Nephron (organoid): ENCODE results near the gene VILL.
"Not testable (repeated sequence)": the region's sequence is repeated elsewhere in the genome, so short reads cannot be mapped to it uniquely, and the experiment has no call there.

Experiments
- H3K27ac Mint-ChIP-seq, 3 experiments: 2 replicates each; pipeline ENCODE4 v1.8.0; 2020; ENCODE audit warnings: mixed read lengths in 3 of 3, mild to moderate bottlenecking in 2 of 3, moderate library complexity in 1 of 3
- H3K27me3 Mint-ChIP-seq: 2 replicates; pipeline ENCODE4 v1.8.0; 2021; ENCODE audit warnings: low read depth, mild to moderate bottlenecking, moderate library complexity, mixed read lengths
- H3K36me3 Mint-ChIP-seq: 2 replicates; pipeline ENCODE4 v1.8.0; 2020; ENCODE audit warnings: low read depth, mixed read lengths
- H3K4me1 Mint-ChIP-seq: 2 replicates; pipeline ENCODE4 v1.8.0; 2020; ENCODE audit warnings: mixed read lengths
- H3K4me3 Mint-ChIP-seq, 3 experiments: 2 replicates each; pipeline ENCODE4 v1.8.0; 2020; ENCODE audit warnings: mild to moderate bottlenecking in 3 of 3, mixed read lengths in 3 of 3, moderate library complexity in 2 of 3
- H3K9me3 Mint-ChIP-seq: 2 replicates; pipeline ENCODE4 v1.8.0; 2020; ENCODE audit warnings: mixed read lengths
- CTCF ChIP-seq, 3 experiments: fragments of 200-600 bp; sonication (generic); IDR thresholded peaks; one replicate each; pipeline ENCODE4 v1.5.0; 2021; ENCODE audit warnings: antibody characterized with exemption in 3 of 3; ENCODE audit not compliant: unreplicated experiment in 3 of 3

Gene VILL

GRCh38 chr3:37984596-37984995 is 6.0 kb upstream of the VILL start:
- Mint-ChIP-seq H3K27ac (peak overlapping the region in 1 of 3 experiments; percentile 4), H3K4me1 (peaks cover 35% of the 10 kb centered on the region), H3K27me3 (no peaks in the 10 kb centered on the region), H3K9me3 (no peaks in the 10 kb centered on the region), H3K36me3 (peaks cover 24% of the 10 kb centered on the region), H3K4me3 (no peak overlapping the region)
- no peak for TF ChIP-seq CTCF (IDR thresholded peaks at IDR 0.05; ENCODE audit: unreplicated experiment in 3 of 3)

GRCh38 chr3:37985637-37986320 is 4.8 kb upstream of the VILL start:
- Mint-ChIP-seq H3K4me3 (no peak overlapping the region), H3K27me3 (no peaks in the 10 kb centered on the region)
- no peak for TF ChIP-seq CTCF (IDR thresholded peaks at IDR 0.05; ENCODE audit: unreplicated experiment in 3 of 3)

GRCh38 chr3:37986479-37987314 is 3.9 kb upstream of the VILL start:
- no peaks in the 10 kb centered on the region for H3K9me3 Mint-ChIP-seq

More at GRCh38 chr3:37985637-37986320, 4.8 kb upstream of the VILL start:
- H3K9me3 Mint-ChIP-seq = no peaks in the 10 kb centered on the region
- H3K27ac Mint-ChIP-seq = peak overlapping the region in 1 of 3 experiments; percentile 15
- peaks cover 29% of the 10 kb centered on the region for H3K4me1 Mint-ChIP-seq
- H3K36me3 Mint-ChIP-seq = peaks cover 24% of the 10 kb centered on the region

GRCh38 chr3:37987315-37987697 is 3.3 kb upstream of the VILL start:
- Mint-ChIP-seq H3K4me3 (no peak overlapping the region), H3K4me1 (peaks cover 15% of the 10 kb centered on the region), H3K27me3 (peaks cover 7% of the 10 kb centered on the region), H3K36me3 (peaks cover 11% of the 10 kb centered on the region), H3K9me3 (no peaks in the 10 kb centered on the region), H3K27ac (no peak overlapping the region)
- TF ChIP-seq CTCF (IDR thresholded peaks at IDR 0.05; ENCODE audit: unreplicated experiment in 3 of 3) = no peak

More at GRCh38 chr3:37986479-37987314, 3.9 kb upstream of the VILL start:
- peaks cover 4% of the 10 kb centered on the region for H3K27me3 Mint-ChIP-seq
- TF ChIP-seq CTCF (IDR thresholded peaks at IDR 0.05; ENCODE audit: unreplicated experiment in 3 of 3) = no peak
- H3K27ac Mint-ChIP-seq = no peak overlapping the region
- H3K36me3 Mint-ChIP-seq = peaks cover 18% of the 10 kb centered on the region
- peaks cover 21% of the 10 kb centered on the region for H3K4me1 Mint-ChIP-seq
- H3K4me3 Mint-ChIP-seq = no peak overlapping the region

- Mint-ChIP-seq H3K27ac (peak overlapping the region in 1 of 3 experiments; percentile 14), H3K4me1 (peaks cover 15% of the 10 kb centered on the region), H3K36me3 (peaks cover 8% of the 10 kb centered on the region), H3K9me3 (no peaks in the 10 kb centered on the region), H3K4me3 (no peak overlapping the region), H3K27me3 (peaks cover 11% of the 10 kb centered on the region)
- TF ChIP-seq CTCF (IDR thresholded peaks at IDR 0.05; ENCODE audit: unreplicated experiment in 3 of 3) = no peak
Observed at GRCh38 chr3:37987751-37988179, 2.8 kb upstream of the VILL start.

GRCh38 chr3:37988376-37988775 is 2.2 kb upstream of the VILL start:
- Mint-ChIP-seq H3K4me1 (peaks cover 21% of the 10 kb centered on the region), H3K27ac (peak overlapping the region in 1 of 3 experiments; percentile 14), H3K27me3 (peaks cover 15% of the 10 kb centered on the region)
- H3K9me3 Mint-ChIP-seq, H3K36me3 Mint-ChIP-seq, H3K4me3 Mint-ChIP-seq: not testable (repeated sequence)
